Measurements from ENCODE around the gene LDLRAD3. TPM values are rescaled to one million over a fixed set of nuclear protein-coding genes. Genes with fewer than 3 reads are reported as not detected.

LDLRAD3 gene
- total and polyA plus RNA-seq, 12 donors = 0.87 to 5.1 (median 1.7) TPM

GRCh38 chr11:36214976-36215692 is 271.3 kb downstream of the LDLRAD3 start:
- intact Hi-C loops (cut with DNase I) = no loop called here
- H3K9me3 ChIP-seq = peaks cover 0 to 15% (median 4%) of the 10 kb centered on the region in 11 donors
- H3K27me3 ChIP-seq = peaks cover 0 to 3% (median 0%) of the 10 kb centered on the region in 7 donors
- 85 to 87% methylated on average over 13 of the region's 13 CpGs for WGBS, 2 donors
- no peak for DNase-seq
- no peaks in the 10 kb centered on the region for H3K36me3 ChIP-seq
- H3K4me1 ChIP-seq = no peaks in the 10 kb centered on the region
- TF ChIP-seq CTCF (IDR thresholded peaks at IDR 0.05) = no peak
- ATAC-seq = no peak
- H3K27ac ChIP-seq = no peak overlapping the region
- no peak overlapping the region for H3K4me3 ChIP-seq

- WGBS, 2 donors = 91 to 96% methylated on average over 7 of the region's 7 CpGs
- no peaks in the 10 kb centered on the region for H3K36me3 ChIP-seq
- intact Hi-C loops (cut with DNase I) = no loop called here
- H3K27me3 ChIP-seq = peaks cover 0 to 3% (median 0%) of the 10 kb centered on the region in 7 donors
- no peak for TF ChIP-seq CTCF (IDR thresholded peaks at IDR 0.05)
- H3K9me3 ChIP-seq = peaks cover 0 to 20% (median 7%) of the 10 kb centered on the region in 11 donors
- H3K4me3 ChIP-seq = no peak overlapping the region
- DNase-seq = no peak
- ATAC-seq = no peak
- H3K4me1 ChIP-seq = no peaks in the 10 kb centered on the region
- H3K27ac ChIP-seq = no peak overlapping the region
Observed at GRCh38 chr11:36215693-36216060, 271.8 kb downstream of the LDLRAD3 start.

- ATAC-seq (no peak), DNase-seq (no peak)
- Histone ChIP-seq H3K27ac (no peak overlapping the region), H3K9me3 (peaks cover 0 to 23% (median 7%) of the 10 kb centered on the region in 11 donors), H3K27me3 (peaks cover 0 to 3% (median 0%) of the 10 kb centered on the region in 7 donors), H3K4me1 (no peaks in the 10 kb centered on the region), H3K36me3 (no peaks in the 10 kb centered on the region), H3K4me3 (no peak overlapping the region)
- TF ChIP-seq CTCF (IDR thresholded peaks at IDR 0.05) = no peak
- intact Hi-C loops (cut with DNase I) = no loop called here
- WGBS, 2 donors = 93 to 94% methylated on average over 3 of the region's 3 CpGs
Observed at GRCh38 chr11:36216061-36216615, 272.3 kb downstream of the LDLRAD3 start.

DNA sequence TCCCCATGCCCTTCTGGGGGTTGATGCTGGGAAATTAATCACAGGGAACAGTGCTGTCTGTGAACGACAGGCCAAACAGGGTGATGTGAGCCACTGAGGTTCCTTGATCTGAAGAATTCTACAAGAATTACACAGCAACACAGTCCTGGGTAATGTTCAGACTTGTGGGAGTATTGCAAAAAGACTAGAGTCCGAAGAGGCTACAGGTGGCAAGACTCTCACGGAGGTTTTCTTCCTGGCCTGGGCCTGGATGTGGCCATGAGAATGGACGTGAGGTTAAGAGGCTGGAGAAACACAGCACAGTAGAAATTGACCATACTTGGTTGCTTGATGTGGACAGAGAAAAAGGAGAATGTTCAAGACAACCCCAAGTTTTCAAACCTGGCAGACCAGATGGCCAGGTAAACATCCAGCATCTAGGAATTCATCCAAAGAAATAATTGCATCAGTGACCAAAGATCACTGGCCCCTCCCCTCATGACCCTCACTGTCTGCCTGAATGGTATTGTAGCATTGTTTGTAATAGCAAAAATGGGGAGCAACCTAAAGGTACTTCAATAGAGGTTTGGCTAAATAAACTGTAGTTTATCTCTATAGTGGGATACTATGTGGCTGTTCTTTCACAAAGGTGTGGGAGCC is 274.5 kb downstream of the LDLRAD3 start:
- no peak overlapping the region for H3K4me3 ChIP-seq
- no peak overlapping the region for H3K27ac ChIP-seq
- 94 to 96% methylated on average over 4 of the region's 4 CpGs for whole genome bisulfite sequencing, 2 donors
- H3K9me3 ChIP-seq = peaks cover 0 to 23% (median 7%) of the 10 kb centered on the region in 11 donors
- ATAC-seq = no peak
- intact Hi-C loops (cut with DNase I) = no loop called here
- H3K36me3 ChIP-seq = no peaks in the 10 kb centered on the region
- TF ChIP-seq CTCF (IDR thresholded peaks at IDR 0.05) = no peak
- no peak for DNase-seq
- H3K27me3 ChIP-seq = peaks cover 0 to 3% (median 0%) of the 10 kb centered on the region in 7 donors
- no peaks in the 10 kb centered on the region for H3K4me1 ChIP-seq
